GM12878 (cell line): ENCODE data around the gene PIK3R5. TPM values are rescaled to one million over a fixed set of nuclear protein-coding genes. Genes with fewer than 3 reads are reported as not detected.

Experiments used
- BHLHE40 ChIP-seq, 2 experiments: fragments of 450-650 bp in 1 of 2; IDR thresholded peaks; 2 replicates each; pipeline ENCODE4 v1.6.1; 2011 to 2017; ENCODE audit warnings: low read depth in 2 of 2, borderline replicate concordance in 1 of 2, improper control_type of control experiment in 1 of 2, low read length in 1 of 2, mild to moderate bottlenecking in 1 of 2
- CBFB ChIP-seq: IDR thresholded peaks from 2 replicates; pipeline ENCODE4 v1.6.1; 2016; ENCODE audit warnings: antibody characterized with exemption, low read depth
- CBX5 ChIP-seq: sonication (generic); IDR thresholded peaks from 2 replicates; pipeline ENCODE4 v1.6.1; 2016; ENCODE audit warnings: low read depth, moderate library complexity, mild to moderate bottlenecking, inconsistent platforms
- CHD4 ChIP-seq: fragments of 200-600 bp; sonication (generic); IDR thresholded peaks from 2 replicates; pipeline ENCODE4 v1.6.1; 2016; ENCODE audit warnings: mild to moderate bottlenecking
- CREB1 ChIP-seq: IDR thresholded peaks from 2 replicates; pipeline ENCODE4 v1.6.1; 2012; ENCODE audit warnings: low read depth, mild to moderate bottlenecking, inconsistent platforms
- EP300 ChIP-seq, 2 experiments: fragments of 150-350 bp in 1 of 2; IDR thresholded peaks; 2 replicates each; pipeline ENCODE4 v1.6.1; 2011 to 2012; ENCODE audit warnings: low read depth in 2 of 2, low read length in 2 of 2, borderline replicate concordance in 1 of 2, improper control_type of control experiment in 1 of 2, inconsistent platforms in 1 of 2; ENCODE audit not compliant: control insufficient read depth in 1 of 2
- FOXM1 ChIP-seq: IDR thresholded peaks from 2 replicates; pipeline ENCODE4 v1.6.1; 2012; ENCODE audit warnings: low read depth, mild to moderate bottlenecking, inconsistent platforms, low read length, moderate library complexity
- HDAC6 ChIP-seq: fragments of 200-600 bp; sonication (generic); IDR thresholded peaks from one replicate; pipeline ENCODE4 v1.8.0; 2017; ENCODE audit warnings: antibody characterized with exemption; ENCODE audit not compliant: unreplicated experiment
- MAX ChIP-seq: IDR thresholded peaks from 2 replicates; pipeline ENCODE4 v1.6.1; 2012; ENCODE audit warnings: low read depth, low read length, improper control_type of control experiment
- MEF2A ChIP-seq: IDR thresholded peaks from 2 replicates; pipeline ENCODE4 v1.6.1; 2011; ENCODE audit warnings: low read depth, mild to moderate bottlenecking, low read length, moderate library complexity; ENCODE audit not compliant: insufficient read depth
- MYC ChIP-seq: IDR thresholded peaks from 2 replicates; pipeline ENCODE4 v1.6.1; 2011; ENCODE audit warnings: mild to moderate bottlenecking, low read length, moderate library complexity, inconsistent platforms; ENCODE audit not compliant: insufficient read depth, insufficient replicate concordance, insufficient read length, severe bottlenecking
- NBN ChIP-seq: fragments of 450-650 bp; IDR thresholded peaks from 2 replicates; pipeline ENCODE4 v1.6.1; 2016
- NFXL1 ChIP-seq: fragments of 450-650 bp; IDR thresholded peaks from 2 replicates; pipeline ENCODE4 v1.6.1; 2017; ENCODE audit warnings: antibody characterized with exemption, mild to moderate bottlenecking, borderline replicate concordance
- NFYA ChIP-seq: IDR thresholded peaks from 2 replicates; pipeline ENCODE4 v1.6.1; 2011; ENCODE audit warnings: low read depth, mild to moderate bottlenecking, low read length, improper control_type of control experiment, borderline replicate concordance
- PKNOX1 ChIP-seq: fragments of 450-650 bp; IDR thresholded peaks from 2 replicates; pipeline ENCODE4 v1.6.1; 2016; ENCODE audit warnings: mild to moderate bottlenecking
- PRDM15 ChIP-seq: fragments of 450-650 bp; formaldehyde crosslinking; IDR thresholded peaks from 2 replicates; pipeline ENCODE4 v1.4.0; 2020; ENCODE audit warnings: mild to moderate bottlenecking, moderate library complexity
- STAT1 ChIP-seq: fragments of 450-650 bp; conservative IDR thresholded peaks from 2 replicates; pipeline ENCODE4 v1.6.1; 2014; ENCODE audit warnings: antibody characterized with exemption, mild to moderate bottlenecking
- ZBTB40 ChIP-seq: fragments of 450-650 bp; IDR thresholded peaks from 2 replicates; pipeline ENCODE4 v1.6.1; 2016; ENCODE audit warnings: mild to moderate bottlenecking, moderate library complexity, borderline replicate concordance
- ZNF24 ChIP-seq: fragments of 450-650 bp; IDR thresholded peaks from 2 replicates; pipeline ENCODE4 v1.6.1; 2017; ENCODE audit warnings: antibody characterized with exemption, mild to moderate bottlenecking
- ZNF384 ChIP-seq: IDR thresholded peaks from 2 replicates; pipeline ENCODE4 v1.6.1; 2012; ENCODE audit warnings: low read depth, mild to moderate bottlenecking, low read length, improper control_type of control experiment, borderline replicate concordance
- ZSCAN29 ChIP-seq: fragments of 450-650 bp; IDR thresholded peaks from 2 replicates; pipeline ENCODE4 v1.6.1; 2017; ENCODE audit warnings: mild to moderate bottlenecking, moderate library complexity
- polyA plus RNA-seq, 11 experiments: library from polyadenylated mRNA; depleted of rRNA in 4 of 11; unstranded in 6 of 11; stranded (reverse) in 5 of 11; fragments of >200 nt; fragmentation: Nextera tagmentation in 4 of 11; fragmentation: Illumina TruSeq in 1 of 11; extraction: Ambion mirVana in 4 of 11; extraction: Trizol in 1 of 11; gene quantifications; 1 replicate in 1 of 11; 2 replicates in 10 of 11; pipeline versions ENCODE4 v1.2.1 to v1.2.3, GENCODE V29; 2011 to 2016; ENCODE audit warnings: inconsistent platforms in 2 of 11, missing spikeins in 2 of 11, low read depth in 1 of 11
- total RNA-seq, 4 experiments: library from RNA; depleted of rRNA in 3 of 4; stranded (reverse); fragments of >200 nt in 3 of 4; fragmentation: Illumina TruSeq in 1 of 4; extraction: Trizol in 1 of 4; gene quantifications; 2 replicates each; pipeline versions ENCODE4 v1.2.1 to v1.2.3, GENCODE V29; 2013 to 2021

The PIK3R5 gene
- total and polyA plus RNA-seq, 10 of the 15 experiments (the other 5 are each of a cell fraction or from before 2014, with no cell fraction given), result 9.5 to 50.8 (median 35.5) TPM

GRCh38 chr17:8949061-8949661 lies 16.3 kb downstream of the PIK3R5 start (continued):
- TF ChIP-seq ZSCAN29 (no peak), MEF2A (no peak), NFXL1 (no peak), PKNOX1 (peak; percentile 62; the same call in 1 of the 2 replicates), PRDM15 (CRISPR knock-in tag) (no peak), STAT1 (no peak), CREB1 (peak; percentile 58), HDAC6 (no peak), ZBTB40 (no peak), ZNF24 (no peak), EP300 (IDR thresholded peaks at IDR 0.05; ENCODE audit: borderline replicate concordance in 1 of 2, control insufficient read depth in 1 of 2, low read depth in 2 of 2, low read length in 2 of 2) (peak in 1 of 2 experiments; percentile 30; a peak in 1 of 4 replicates), CBFB (no peak), CBX5 (no peak), NBN (no peak), NFYA (no peak), CHD4 (no peak), ZNF384 (no peak), FOXM1 (peak; percentile 59; the same call in 1 of the 2 replicates), BHLHE40 (IDR thresholded peaks at IDR 0.05; ENCODE audit: borderline replicate concordance in 1 of 2, low read depth in 2 of 2, low read length in 1 of 2) (no peak), MAX (no peak), MYC (no peak)
